Measurements from ENCODE around the gene ADORA1. TPM values are rescaled to one million over a fixed set of nuclear protein-coding genes. Genes with fewer than 3 reads are reported as not detected.

Gene ADORA1
- total and polyA plus RNA-seq, 4 experiments from 2014 or later = 0.10 TPM; not detected in 3

DNA sequence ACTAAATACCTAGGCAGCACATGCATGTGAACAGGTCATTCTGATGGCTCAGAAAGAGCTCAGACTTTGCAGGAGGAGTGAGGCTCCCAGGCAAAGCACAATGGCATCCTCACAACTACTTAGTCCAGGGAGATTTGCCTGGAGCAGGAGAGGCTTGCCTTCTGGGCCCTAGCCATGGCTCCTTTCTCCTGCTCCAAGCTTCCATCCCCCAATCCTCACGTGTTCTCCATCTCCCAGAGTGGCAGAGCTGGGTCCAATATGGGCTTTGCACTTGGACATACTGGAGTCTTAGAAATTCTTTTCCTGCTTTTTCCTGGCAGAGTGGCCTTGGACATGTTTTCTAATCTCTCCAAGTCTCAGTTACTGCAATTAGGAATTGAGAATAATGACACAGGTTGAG lies 32.3 kb downstream of the ADORA1 start:
- H3K27ac ChIP-seq (ENCODE audit: low read depth, low read length) = no peak overlapping the region
- H3K9me3 Mint-ChIP-seq = peaks cover 0 to 15% (median under 1%) of the 10 kb centered on the region in 8 donors
- no peaks in the 10 kb centered on the region for H3K36me3 ChIP-seq (ENCODE audit: insufficient read depth, low read length)
- H3K27me3 Mint-ChIP-seq = peaks cover 10 to 11% of the 10 kb centered on the region in 2 donors
- no peaks in the 10 kb centered on the region for H3K4me1 Mint-ChIP-seq
- ChIA-PET POLR2A (ENCODE audit: partially characterized antibody) (no interaction called here), CTCF (ENCODE audit: partially characterized antibody) (no interaction called here)
- DNase-seq = no peak
- H3K27ac Mint-ChIP-seq = no peak overlapping the region
- no peak overlapping the region for H3K4me3 Mint-ChIP-seq
- intact Hi-C loops (cut with micrococcal nuclease) = no loop called here
- H3K27me3 ChIP-seq (ENCODE audit: insufficient read depth, low read length) = no peaks in the 10 kb centered on the region
- no peaks in the 10 kb centered on the region for H3K36me3 Mint-ChIP-seq
- H3K4me1 ChIP-seq (ENCODE audit: insufficient read depth, low read length) = no peaks in the 10 kb centered on the region
- no peak overlapping the region for H3K4me3 ChIP-seq (ENCODE audit: low read length in 2 of 2)
- H3K9me3 ChIP-seq (ENCODE audit: control insufficient read depth in 1 of 2, low read length in 2 of 2) = no peaks in the 10 kb centered on the region

DNA sequence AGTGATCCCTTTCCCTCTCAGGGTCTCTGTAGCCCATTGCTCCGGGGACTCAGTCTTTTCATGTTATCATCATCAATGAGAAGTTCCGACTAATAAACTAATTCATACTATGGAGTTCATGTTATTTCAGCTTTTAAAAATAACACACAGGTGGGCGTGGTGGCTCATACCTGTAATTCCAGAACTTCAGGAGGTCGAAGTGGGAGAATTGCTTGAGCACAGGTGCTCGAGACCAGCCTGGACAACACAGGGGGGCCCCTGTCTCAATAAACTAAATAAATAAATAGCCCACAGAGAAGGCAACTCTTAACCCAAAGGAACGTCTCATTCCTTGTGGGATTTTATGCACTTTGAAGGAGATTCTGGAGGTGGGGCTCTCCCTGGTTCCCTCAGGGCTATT lies 33.6 kb downstream of the ADORA1 start:
- Histone ChIP-seq H3K27ac (ENCODE audit: low read depth, low read length) (no peak overlapping the region), H3K9me3 (ENCODE audit: control insufficient read depth in 1 of 2, low read length in 2 of 2) (no peaks in the 10 kb centered on the region), H3K4me1 (ENCODE audit: insufficient read depth, low read length) (no peaks in the 10 kb centered on the region), H3K27me3 (ENCODE audit: insufficient read depth, low read length) (no peaks in the 10 kb centered on the region), H3K36me3 (ENCODE audit: insufficient read depth, low read length) (no peaks in the 10 kb centered on the region), H3K4me3 (ENCODE audit: low read length in 2 of 2) (no peak overlapping the region)
- peaks cover 15 to 16% of the 10 kb centered on the region in 2 donors for H3K27me3 Mint-ChIP-seq
- POLR2A ChIA-PET (ENCODE audit: partially characterized antibody) = no interaction called here
- H3K27ac Mint-ChIP-seq = no peak overlapping the region
- DNase-seq = no peak
- no peaks in the 10 kb centered on the region for H3K4me1 Mint-ChIP-seq
- intact Hi-C loops (cut with micrococcal nuclease) = no loop called here
- H3K4me3 Mint-ChIP-seq = no peak overlapping the region
- H3K36me3 Mint-ChIP-seq = no peaks in the 10 kb centered on the region
- CTCF ChIA-PET (ENCODE audit: partially characterized antibody) = no interaction called here
- H3K9me3 Mint-ChIP-seq = peaks cover 0 to 15% (median under 1%) of the 10 kb centered on the region in 8 donors

DNA sequence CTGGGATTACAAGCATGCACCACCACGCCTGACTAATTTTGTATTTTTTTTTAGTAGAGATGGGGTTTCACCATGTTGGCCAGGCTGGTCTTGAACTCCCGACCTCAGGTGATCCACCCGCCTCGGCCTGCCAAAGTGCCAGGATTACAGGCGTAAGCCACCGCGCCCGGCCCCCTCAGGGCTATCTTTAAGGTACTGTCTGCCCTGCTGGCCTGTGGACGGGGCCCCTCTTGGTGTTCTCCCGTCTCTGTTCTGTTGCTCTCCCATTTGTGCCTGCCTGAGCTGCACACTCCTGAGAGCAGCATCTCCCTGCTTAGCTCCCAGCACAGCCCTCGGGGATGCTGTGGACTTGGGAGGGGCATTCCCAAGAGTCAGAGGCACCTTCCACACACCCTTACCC lies 34.2 kb downstream of the ADORA1 start:
- no peaks in the 10 kb centered on the region for H3K4me1 Mint-ChIP-seq
- CTCF ChIA-PET (ENCODE audit: partially characterized antibody) = interaction anchor here (1.4 kb wide), 1 partner anchor 11 kb away, joined by 5 read pairs; no protein-coding TSS in a partner anchor
- POLR2A ChIA-PET (ENCODE audit: partially characterized antibody) = no interaction called here

DNA sequence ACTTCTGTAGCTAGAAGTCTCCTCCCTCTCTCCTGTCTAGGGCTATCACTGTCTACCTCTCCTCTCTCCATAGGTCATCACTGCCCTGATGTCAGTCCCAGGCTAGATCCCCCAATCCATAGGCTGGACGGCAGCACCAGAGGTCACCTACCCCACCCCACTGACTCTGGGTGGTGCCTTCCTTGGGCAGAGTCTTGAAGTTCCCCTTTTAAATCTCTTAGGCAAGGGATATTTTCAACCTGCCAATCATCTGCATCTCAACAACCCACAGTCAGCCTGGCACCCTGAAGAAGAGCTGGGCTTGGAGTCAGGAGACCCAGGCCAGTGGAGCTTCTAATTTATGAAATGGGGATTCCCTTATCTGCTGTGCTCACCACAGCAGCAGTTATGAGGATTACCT lies 34.9 kb downstream of the ADORA1 start:
- Histone ChIP-seq H3K27me3 (ENCODE audit: insufficient read depth, low read length) (no peaks in the 10 kb centered on the region), H3K4me3 (ENCODE audit: low read length in 2 of 2) (no peak overlapping the region), H3K27ac (ENCODE audit: low read depth, low read length) (no peak overlapping the region), H3K4me1 (ENCODE audit: insufficient read depth, low read length) (no peaks in the 10 kb centered on the region), H3K36me3 (ENCODE audit: insufficient read depth, low read length) (no peaks in the 10 kb centered on the region), H3K9me3 (ENCODE audit: control insufficient read depth in 1 of 2, low read length in 2 of 2) (no peaks in the 10 kb centered on the region)
- H3K27me3 Mint-ChIP-seq = peaks cover 14 to 19% of the 10 kb centered on the region in 2 donors
- H3K9me3 Mint-ChIP-seq = peaks cover 0 to 15% (median under 1%) of the 10 kb centered on the region in 8 donors
- ChIA-PET POLR2A (ENCODE audit: partially characterized antibody) (no interaction called here), CTCF (ENCODE audit: partially characterized antibody) (interaction anchor here (1.4 kb wide), 1 partner anchor 11 kb away, joined by 5 read pairs; no protein-coding TSS in a partner anchor)
- no peak for DNase-seq
- intact Hi-C loops (cut with micrococcal nuclease) = no loop called here
- no peaks in the 10 kb centered on the region for H3K4me1 Mint-ChIP-seq
- no peaks in the 10 kb centered on the region for H3K36me3 Mint-ChIP-seq
- H3K4me3 Mint-ChIP-seq = no peak overlapping the region
- H3K27ac Mint-ChIP-seq = peak overlapping the region in 1 of 7 donors; percentile 62

More for the DNA sequence above, 34.2 kb downstream of the ADORA1 start:
- no peak overlapping the region for H3K4me3 Mint-ChIP-seq
- no peaks in the 10 kb centered on the region for H3K4me1 ChIP-seq (ENCODE audit: insufficient read depth, low read length)
- no peak overlapping the region for H3K4me3 ChIP-seq (ENCODE audit: low read length in 2 of 2)
- H3K27ac Mint-ChIP-seq = no peak overlapping the region
- H3K36me3 ChIP-seq (ENCODE audit: insufficient read depth, low read length) = no peaks in the 10 kb centered on the region
- intact Hi-C loops (cut with micrococcal nuclease) = no loop called here
- H3K36me3 Mint-ChIP-seq = no peaks in the 10 kb centered on the region
- no peak overlapping the region for H3K27ac ChIP-seq (ENCODE audit: low read depth, low read length)
- H3K27me3 Mint-ChIP-seq = peaks cover 15 to 18% of the 10 kb centered on the region in 2 donors
- H3K9me3 Mint-ChIP-seq = peaks cover 0 to 15% (median under 1%) of the 10 kb centered on the region in 8 donors
- H3K27me3 ChIP-seq (ENCODE audit: insufficient read depth, low read length) = no peaks in the 10 kb centered on the region
- no peak for DNase-seq
- no peaks in the 10 kb centered on the region for H3K9me3 ChIP-seq (ENCODE audit: control insufficient read depth in 1 of 2, low read length in 2 of 2)

DNA sequence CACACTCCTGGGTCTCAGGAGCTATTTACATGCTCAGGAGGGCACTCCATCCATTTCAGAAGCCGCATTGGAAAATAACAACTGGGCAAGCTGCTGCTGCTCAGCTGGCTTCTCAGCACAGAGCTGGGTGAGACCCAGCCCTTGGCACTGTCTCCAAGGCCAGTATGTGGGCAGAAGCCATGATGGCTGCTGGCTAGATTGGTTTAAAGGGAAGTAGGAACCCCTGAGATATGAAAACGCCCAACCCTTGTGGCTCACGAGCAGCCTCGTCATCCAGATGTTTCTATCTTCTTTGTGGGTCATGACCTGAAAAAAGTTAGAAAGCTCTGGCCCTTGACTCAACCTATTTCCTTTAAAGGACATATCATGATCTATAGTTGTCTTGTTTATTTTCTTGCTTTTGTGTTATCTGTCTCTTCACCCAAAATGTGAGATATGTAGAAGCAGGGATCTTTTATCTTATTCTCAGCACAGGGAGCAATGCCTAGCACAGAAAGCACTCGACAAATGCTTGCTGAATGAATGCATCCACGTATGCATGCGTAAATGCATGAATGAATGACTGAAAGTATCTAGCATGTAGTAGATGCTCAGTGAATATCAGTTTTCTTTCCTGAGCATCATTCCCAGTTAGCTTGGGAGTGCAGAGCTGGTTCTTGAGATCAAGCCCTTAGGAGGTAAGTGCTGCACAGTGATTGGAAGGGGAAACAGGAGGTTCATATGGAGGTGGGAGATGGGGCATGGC lies 36.5 kb downstream of the ADORA1 start:
- Histone ChIP-seq H3K27me3 (ENCODE audit: insufficient read depth, low read length) (no peaks in the 10 kb centered on the region), H3K9me3 (ENCODE audit: control insufficient read depth in 1 of 2, low read length in 2 of 2) (no peaks in the 10 kb centered on the region), H3K4me3 (ENCODE audit: low read length in 2 of 2) (no peak overlapping the region), H3K27ac (ENCODE audit: low read depth, low read length) (no peak overlapping the region), H3K4me1 (ENCODE audit: insufficient read depth, low read length) (no peaks in the 10 kb centered on the region), H3K36me3 (ENCODE audit: insufficient read depth, low read length) (no peaks in the 10 kb centered on the region)
- Mint-ChIP-seq H3K4me3 (no peak overlapping the region), H3K4me1 (no peaks in the 10 kb centered on the region), H3K27ac (no peak overlapping the region), H3K9me3 (peaks cover 0 to 5% (median 0%) of the 10 kb centered on the region in 8 donors), H3K36me3 (no peaks in the 10 kb centered on the region), H3K27me3 (peaks cover 14 to 20% of the 10 kb centered on the region in 2 donors)
- DNase-seq = no peak
- intact Hi-C loops (cut with micrococcal nuclease) = loop anchor here (2.0 kb wide), 1 partner anchor 19 kb away; no protein-coding TSS in a partner anchor
- POLR2A ChIA-PET (ENCODE audit: partially characterized antibody) = no interaction called here
- CTCF ChIA-PET (ENCODE audit: partially characterized antibody) = interaction anchor here (0.6 kb wide), 1 partner anchor 22 kb away, joined by 4 read pairs; no protein-coding TSS in a partner anchor

DNA sequence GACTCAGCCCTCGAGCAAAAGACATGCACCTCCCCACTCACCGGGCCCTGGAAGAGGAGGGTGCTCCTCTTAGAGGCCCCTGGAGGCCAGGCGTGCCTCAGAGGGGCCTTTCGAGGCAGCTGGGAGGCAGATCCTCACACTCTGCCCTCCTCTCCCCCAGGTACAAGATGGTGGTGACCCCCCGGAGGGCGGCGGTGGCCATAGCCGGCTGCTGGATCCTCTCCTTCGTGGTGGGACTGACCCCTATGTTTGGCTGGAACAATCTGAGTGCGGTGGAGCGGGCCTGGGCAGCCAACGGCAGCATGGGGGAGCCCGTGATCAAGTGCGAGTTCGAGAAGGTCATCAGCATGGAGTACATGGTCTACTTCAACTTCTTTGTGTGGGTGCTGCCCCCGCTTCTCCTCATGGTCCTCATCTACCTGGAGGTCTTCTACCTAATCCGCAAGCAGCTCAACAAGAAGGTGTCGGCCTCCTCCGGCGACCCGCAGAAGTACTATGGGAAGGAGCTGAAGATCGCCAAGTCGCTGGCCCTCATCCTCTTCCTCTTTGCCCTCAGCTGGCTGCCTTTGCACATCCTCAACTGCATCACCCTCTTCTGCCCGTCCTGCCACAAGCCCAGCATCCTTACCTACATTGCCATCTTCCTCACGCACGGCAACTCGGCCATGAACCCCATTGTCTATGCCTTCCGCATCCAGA lies 37.7 kb downstream of the ADORA1 start:
- H3K4me1 ChIP-seq (ENCODE audit: insufficient read depth, low read length) = no peaks in the 10 kb centered on the region
- POLR2A ChIA-PET (ENCODE audit: partially characterized antibody) = no interaction called here
- H3K36me3 ChIP-seq (ENCODE audit: insufficient read depth, low read length) = no peaks in the 10 kb centered on the region
- Mint-ChIP-seq H3K36me3 (no peaks in the 10 kb centered on the region), H3K9me3 (no peaks in the 10 kb centered on the region), H3K27me3 (peaks cover 10 to 20% of the 10 kb centered on the region in 2 donors), H3K27ac (no peak overlapping the region), H3K4me3 (no peak overlapping the region), H3K4me1 (no peaks in the 10 kb centered on the region)
- intact Hi-C loops (cut with micrococcal nuclease) = loop anchor here (2.0 kb wide), 1 partner anchor 18 kb away; no protein-coding TSS in a partner anchor
- DNase-seq = no peak
- H3K4me3 ChIP-seq (ENCODE audit: low read length in 2 of 2) = no peak overlapping the region
- H3K9me3 ChIP-seq (ENCODE audit: control insufficient read depth in 1 of 2, low read length in 2 of 2) = no peaks in the 10 kb centered on the region
- no peak overlapping the region for H3K27ac ChIP-seq (ENCODE audit: low read depth, low read length)
- H3K27me3 ChIP-seq (ENCODE audit: insufficient read depth, low read length) = no peaks in the 10 kb centered on the region
- CTCF ChIA-PET (ENCODE audit: partially characterized antibody) = interaction anchor here (1.1 kb wide), 1 partner anchor 8 kb away, joined by 3 read pairs; no protein-coding TSS in a partner anchor

DNA sequence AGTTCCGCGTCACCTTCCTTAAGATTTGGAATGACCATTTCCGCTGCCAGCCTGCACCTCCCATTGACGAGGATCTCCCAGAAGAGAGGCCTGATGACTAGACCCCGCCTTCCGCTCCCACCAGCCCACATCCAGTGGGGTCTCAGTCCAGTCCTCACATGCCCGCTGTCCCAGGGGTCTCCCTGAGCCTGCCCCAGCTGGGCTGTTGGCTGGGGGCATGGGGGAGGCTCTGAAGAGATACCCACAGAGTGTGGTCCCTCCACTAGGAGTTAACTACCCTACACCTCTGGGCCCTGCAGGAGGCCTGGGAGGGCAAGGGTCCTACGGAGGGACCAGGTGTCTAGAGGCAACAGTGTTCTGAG lies 38.3 kb downstream of the ADORA1 start:
- peaks cover 10 to 20% of the 10 kb centered on the region in 2 donors for H3K27me3 Mint-ChIP-seq
- no peaks in the 10 kb centered on the region for H3K36me3 ChIP-seq (ENCODE audit: insufficient read depth, low read length)
- no peak for DNase-seq
- no peaks in the 10 kb centered on the region for H3K27me3 ChIP-seq (ENCODE audit: insufficient read depth, low read length)
- H3K27ac ChIP-seq (ENCODE audit: low read depth, low read length) = no peak overlapping the region
- H3K27ac Mint-ChIP-seq = no peak overlapping the region
- H3K9me3 Mint-ChIP-seq = no peaks in the 10 kb centered on the region
- H3K4me3 Mint-ChIP-seq = no peak overlapping the region
- no peaks in the 10 kb centered on the region for H3K4me1 ChIP-seq (ENCODE audit: insufficient read depth, low read length)
- intact Hi-C loops (cut with micrococcal nuclease) = loop anchor here (2.0 kb wide), 1 partner anchor 17 kb away; no protein-coding TSS in a partner anchor
- CTCF ChIA-PET (ENCODE audit: partially characterized antibody) = interaction anchor here (0.8 to 1.1 kb wide), 2 partner anchors 8 to 127 kb away, joined by 3 read pairs; no protein-coding TSS in a partner anchor
- no peaks in the 10 kb centered on the region for H3K36me3 Mint-ChIP-seq
- POLR2A ChIA-PET (ENCODE audit: partially characterized antibody) = no interaction called here
- H3K4me1 Mint-ChIP-seq = no peaks in the 10 kb centered on the region
- H3K9me3 ChIP-seq (ENCODE audit: control insufficient read depth in 1 of 2, low read length in 2 of 2) = no peaks in the 10 kb centered on the region
- H3K4me3 ChIP-seq (ENCODE audit: low read length in 2 of 2) = no peak overlapping the region
